Measurements from ENCODE around the gene GFOD1. TPM values are rescaled to one million over a fixed set of nuclear protein-coding genes. Genes with fewer than 3 reads are reported as not detected.

The GFOD1 gene
- total and polyA plus RNA-seq, 7 experiments from 2014 or later: 0.24 to 10.8 (median 1.4) TPM; not detected in 1

DNA sequence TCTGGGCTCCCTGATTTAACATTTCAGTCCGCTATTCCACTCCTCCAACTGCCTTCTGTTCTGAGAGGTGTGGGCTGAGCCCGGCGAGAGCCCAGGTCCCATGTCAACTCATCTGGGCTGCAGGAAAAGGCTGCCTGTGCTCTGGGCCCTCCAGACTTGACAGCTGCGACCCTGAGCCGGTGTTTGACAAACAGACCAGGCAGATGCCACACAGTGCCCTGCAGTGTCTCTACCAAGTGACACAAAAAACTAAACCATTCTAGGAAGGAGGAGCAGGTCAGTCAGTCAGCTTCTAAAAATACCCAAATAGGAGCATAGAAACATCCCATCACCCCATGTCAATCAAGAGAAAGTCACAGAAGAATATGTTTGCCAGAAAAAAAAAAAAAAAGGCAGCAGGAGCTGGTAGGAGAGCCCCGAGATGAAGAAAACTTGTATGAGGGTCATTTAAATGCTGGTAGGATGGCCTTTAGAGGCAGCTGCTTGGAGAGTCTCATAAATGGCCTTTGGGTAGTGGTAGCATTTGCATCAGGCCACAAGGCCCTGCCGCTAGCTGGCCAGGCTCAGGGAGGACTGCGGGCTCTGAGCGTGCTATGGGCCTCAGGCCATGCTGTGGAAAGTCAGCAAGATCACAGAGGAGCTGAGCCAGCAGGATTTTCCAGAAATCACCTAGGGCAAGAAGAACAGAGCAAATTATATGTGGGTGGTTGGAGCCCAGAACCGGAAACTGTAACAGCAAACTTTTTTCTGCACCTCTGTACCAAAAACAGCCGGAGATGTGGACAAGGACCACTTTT, 36.6 kb upstream of the GFOD1 start:
- CTCF ChIA-PET: no interaction called here
- POLR2A ChIA-PET: no interaction called here
- ATAC-seq (no peak), DNase-seq (no peak)
- Histone ChIP-seq H3K27ac (ENCODE audit: low read depth, low read length) (no peak overlapping the region), H3K9me3 (ENCODE audit: control insufficient read depth in 2 of 3, low read length in 3 of 3) (no peaks in the 10 kb centered on the region), H3K4me1 (ENCODE audit: control insufficient read depth in 2 of 2, insufficient read depth in 2 of 2, low read length in 2 of 2) (peaks cover 0 to 13% of the 10 kb centered on the region in 2 donors), H3K36me3 (ENCODE audit: control insufficient read depth in 2 of 3, insufficient read depth in 3 of 3, low read length in 3 of 3) (no peaks in the 10 kb centered on the region), H3K27me3 (ENCODE audit: control insufficient read depth in 2 of 2, insufficient read depth in 2 of 2, low read length in 2 of 2) (no peaks in the 10 kb centered on the region), H3K4me3 (ENCODE audit: low read length) (no peak overlapping the region)
- Mint-ChIP-seq H3K4me1 (peaks cover 9 to 27% (median 15%) of the 10 kb centered on the region in 7 donors), H3K36me3 (no peaks in the 10 kb centered on the region), H3K4me3 (peak overlapping the region in 1 of 10 donors; percentile 41), H3K27me3 (peaks cover 0 to 12% (median 0%) of the 10 kb centered on the region in 5 donors), H3K27ac (peak overlapping the region in 2 of 9 donors; percentile 43 to 45), H3K9me3 (no peaks in the 10 kb centered on the region)
- intact Hi-C loops (cut with micrococcal nuclease): no loop called here

DNA sequence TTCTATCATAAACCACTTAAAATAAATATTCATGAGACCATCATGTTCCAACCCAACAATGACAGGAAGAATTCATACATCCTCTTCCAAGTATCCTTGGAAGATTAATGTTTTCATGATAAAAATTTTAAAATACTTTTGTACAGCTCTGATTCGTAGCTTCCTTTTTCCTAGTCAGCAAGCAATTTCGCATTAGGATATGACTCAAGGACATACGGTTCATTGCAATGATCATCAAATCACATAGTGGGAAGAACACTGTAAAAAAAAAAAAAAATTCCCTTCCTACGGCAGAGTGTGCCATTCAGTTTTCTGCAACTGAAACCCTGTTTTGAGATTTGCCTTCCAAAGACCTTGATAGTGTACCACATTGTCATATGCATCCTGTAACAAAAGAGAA, 35.3 kb upstream of the GFOD1 start:
- H3K27me3 ChIP-seq (ENCODE audit: control insufficient read depth in 2 of 2, insufficient read depth in 2 of 2, low read length in 2 of 2): no peaks in the 10 kb centered on the region
- H3K4me3 Mint-ChIP-seq: no peak overlapping the region
- peaks cover 9 to 22% (median 12%) of the 10 kb centered on the region in 7 donors for H3K4me1 Mint-ChIP-seq
- H3K9me3 ChIP-seq (ENCODE audit: control insufficient read depth in 2 of 3, low read length in 3 of 3): no peaks in the 10 kb centered on the region
- H3K27ac Mint-ChIP-seq: no peak overlapping the region
- H3K27me3 Mint-ChIP-seq: peaks cover 0 to 15% (median 0%) of the 10 kb centered on the region in 5 donors
- H3K36me3 Mint-ChIP-seq: no peaks in the 10 kb centered on the region
- H3K36me3 ChIP-seq (ENCODE audit: control insufficient read depth in 2 of 3, insufficient read depth in 3 of 3, low read length in 3 of 3): no peaks in the 10 kb centered on the region
- H3K9me3 Mint-ChIP-seq: no peaks in the 10 kb centered on the region
- ATAC-seq: peak; percentile 30
- no peak for DNase-seq
- intact Hi-C loops (cut with micrococcal nuclease): no loop called here
- POLR2A ChIA-PET: interaction anchor here (0.5 to 0.7 kb wide), 3 partner anchors 137 to 328 kb away, joined by 3 to 4 read pairs (median 3); no protein-coding TSS in a partner anchor
- no peak overlapping the region for H3K4me3 ChIP-seq (ENCODE audit: low read length)
- no peak overlapping the region for H3K27ac ChIP-seq (ENCODE audit: low read depth, low read length)
- peaks cover 0 to 13% of the 10 kb centered on the region in 2 donors for H3K4me1 ChIP-seq (ENCODE audit: control insufficient read depth in 2 of 2, insufficient read depth in 2 of 2, low read length in 2 of 2)
- CTCF ChIA-PET: no interaction called here

DNA sequence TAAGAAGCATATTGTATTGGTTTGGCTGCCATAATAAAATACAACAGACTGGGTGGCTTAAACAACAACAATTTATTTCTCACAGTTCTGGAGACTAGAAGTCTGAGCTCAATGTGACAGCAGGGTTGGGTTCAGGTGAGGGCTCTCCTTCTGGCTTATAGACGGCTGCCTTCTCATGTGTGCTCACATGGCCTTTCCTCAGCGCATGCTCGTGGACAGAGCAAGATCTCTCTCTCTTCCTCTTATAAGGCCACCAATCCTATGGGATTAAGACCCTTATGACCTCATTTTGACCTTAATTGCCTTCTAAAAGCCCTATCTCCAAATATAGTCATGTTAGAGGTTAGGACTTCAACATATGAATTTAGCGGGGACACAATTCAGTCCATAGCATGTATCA, 32.4 kb upstream of the GFOD1 start:
- Mint-ChIP-seq H3K27ac (no peak overlapping the region), H3K9me3 (no peaks in the 10 kb centered on the region), H3K27me3 (peaks cover 0 to 24% (median 0%) of the 10 kb centered on the region in 5 donors), H3K4me1 (no peaks in the 10 kb centered on the region), H3K36me3 (no peaks in the 10 kb centered on the region), H3K4me3 (no peak overlapping the region)
- ATAC-seq: no peak
- intact Hi-C loops (cut with micrococcal nuclease): no loop called here
- no peak overlapping the region for H3K4me3 ChIP-seq (ENCODE audit: low read length)
- no peaks in the 10 kb centered on the region for H3K9me3 ChIP-seq (ENCODE audit: control insufficient read depth in 2 of 3, low read length in 3 of 3)
- POLR2A ChIA-PET: no interaction called here
- no peaks in the 10 kb centered on the region for H3K4me1 ChIP-seq (ENCODE audit: control insufficient read depth in 2 of 2, insufficient read depth in 2 of 2, low read length in 2 of 2)
- CTCF ChIA-PET: no interaction called here
- no peak overlapping the region for H3K27ac ChIP-seq (ENCODE audit: low read depth, low read length)
- H3K27me3 ChIP-seq (ENCODE audit: control insufficient read depth in 2 of 2, insufficient read depth in 2 of 2, low read length in 2 of 2): no peaks in the 10 kb centered on the region
- DNase-seq: no peak
- no peaks in the 10 kb centered on the region for H3K36me3 ChIP-seq (ENCODE audit: control insufficient read depth in 2 of 3, insufficient read depth in 3 of 3, low read length in 3 of 3)

DNA sequence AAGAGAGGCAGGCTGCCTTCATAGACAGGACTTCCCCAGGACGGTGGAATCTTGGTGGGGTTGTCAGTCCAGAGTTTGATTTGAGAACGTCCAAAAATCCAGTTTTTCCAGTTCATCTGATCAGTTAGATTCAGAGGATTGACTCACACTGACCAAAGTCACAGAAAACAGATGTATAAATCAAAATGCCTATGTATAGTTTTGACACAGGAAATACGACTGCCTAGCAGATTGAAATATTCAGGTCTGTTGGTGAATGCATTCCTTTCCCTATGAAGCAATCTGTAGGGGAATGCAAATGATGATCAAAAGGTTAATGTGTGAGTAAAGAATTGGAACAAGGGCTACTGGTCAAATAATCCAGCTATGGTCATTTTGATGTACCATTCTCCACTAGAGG, 29.7 kb upstream of the GFOD1 start:
- POLR2A ChIA-PET: no interaction called here
- no peaks in the 10 kb centered on the region for H3K4me1 Mint-ChIP-seq

DNA sequence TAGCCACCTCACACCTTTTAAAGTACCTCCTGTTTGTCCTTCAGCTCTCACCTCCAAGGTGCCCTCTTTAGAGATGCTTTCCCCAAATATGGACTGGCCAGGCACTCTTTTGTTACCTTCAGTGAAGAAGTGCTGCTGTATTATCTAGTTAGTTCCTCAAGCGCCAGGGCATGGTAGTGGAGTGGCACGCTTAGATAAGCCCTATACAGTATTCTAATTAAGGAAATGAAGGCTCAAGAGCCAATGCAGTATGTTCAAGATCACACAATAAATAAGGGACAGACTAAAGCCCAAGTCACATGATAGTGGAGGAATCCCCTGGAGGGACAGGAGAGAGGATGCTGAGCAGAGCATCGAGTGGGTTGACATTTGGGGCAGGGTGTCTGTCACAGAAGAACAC, 28.5 kb upstream of the GFOD1 start:
- Histone ChIP-seq H3K4me1 (ENCODE audit: control insufficient read depth in 2 of 2, insufficient read depth in 2 of 2, low read length in 2 of 2) (no peaks in the 10 kb centered on the region), H3K27me3 (ENCODE audit: control insufficient read depth in 2 of 2, insufficient read depth in 2 of 2, low read length in 2 of 2) (no peaks in the 10 kb centered on the region), H3K27ac (ENCODE audit: low read depth, low read length) (no peak overlapping the region), H3K9me3 (ENCODE audit: control insufficient read depth in 2 of 3, low read length in 3 of 3) (no peaks in the 10 kb centered on the region), H3K4me3 (ENCODE audit: low read length) (no peak overlapping the region), H3K36me3 (ENCODE audit: control insufficient read depth in 2 of 3, insufficient read depth in 3 of 3, low read length in 3 of 3) (no peaks in the 10 kb centered on the region)
- Mint-ChIP-seq H3K27ac (no peak overlapping the region), H3K36me3 (no peaks in the 10 kb centered on the region), H3K4me3 (no peak overlapping the region), H3K27me3 (peaks cover 0 to 24% (median 0%) of the 10 kb centered on the region in 5 donors), H3K4me1 (no peaks in the 10 kb centered on the region), H3K9me3 (peaks cover 0 to 3% (median 0%) of the 10 kb centered on the region in 11 donors)
- intact Hi-C loops (cut with micrococcal nuclease): no loop called here
- ChIA-PET CTCF (no interaction called here), POLR2A (no interaction called here)
- no peak for ATAC-seq
- DNase-seq: no peak

More for the DNA sequence above, 29.7 kb upstream of the GFOD1 start:
- Mint-ChIP-seq H3K9me3 (peaks cover 0 to 1% (median 0%) of the 10 kb centered on the region in 11 donors), H3K36me3 (no peaks in the 10 kb centered on the region), H3K27ac (no peak overlapping the region), H3K27me3 (peaks cover 0 to 27% (median 0%) of the 10 kb centered on the region in 5 donors), H3K4me3 (no peak overlapping the region)
- Histone ChIP-seq H3K4me3 (ENCODE audit: low read length) (no peak overlapping the region), H3K36me3 (ENCODE audit: control insufficient read depth in 2 of 3, insufficient read depth in 3 of 3, low read length in 3 of 3) (no peaks in the 10 kb centered on the region), H3K27me3 (ENCODE audit: control insufficient read depth in 2 of 2, insufficient read depth in 2 of 2, low read length in 2 of 2) (no peaks in the 10 kb centered on the region), H3K4me1 (ENCODE audit: control insufficient read depth in 2 of 2, insufficient read depth in 2 of 2, low read length in 2 of 2) (no peaks in the 10 kb centered on the region), H3K9me3 (ENCODE audit: control insufficient read depth in 2 of 3, low read length in 3 of 3) (no peaks in the 10 kb centered on the region), H3K27ac (ENCODE audit: low read depth, low read length) (no peak overlapping the region)
- no peak for ATAC-seq
- no peak for DNase-seq
- intact Hi-C loops (cut with micrococcal nuclease): no loop called here
- CTCF ChIA-PET: no interaction called here

DNA sequence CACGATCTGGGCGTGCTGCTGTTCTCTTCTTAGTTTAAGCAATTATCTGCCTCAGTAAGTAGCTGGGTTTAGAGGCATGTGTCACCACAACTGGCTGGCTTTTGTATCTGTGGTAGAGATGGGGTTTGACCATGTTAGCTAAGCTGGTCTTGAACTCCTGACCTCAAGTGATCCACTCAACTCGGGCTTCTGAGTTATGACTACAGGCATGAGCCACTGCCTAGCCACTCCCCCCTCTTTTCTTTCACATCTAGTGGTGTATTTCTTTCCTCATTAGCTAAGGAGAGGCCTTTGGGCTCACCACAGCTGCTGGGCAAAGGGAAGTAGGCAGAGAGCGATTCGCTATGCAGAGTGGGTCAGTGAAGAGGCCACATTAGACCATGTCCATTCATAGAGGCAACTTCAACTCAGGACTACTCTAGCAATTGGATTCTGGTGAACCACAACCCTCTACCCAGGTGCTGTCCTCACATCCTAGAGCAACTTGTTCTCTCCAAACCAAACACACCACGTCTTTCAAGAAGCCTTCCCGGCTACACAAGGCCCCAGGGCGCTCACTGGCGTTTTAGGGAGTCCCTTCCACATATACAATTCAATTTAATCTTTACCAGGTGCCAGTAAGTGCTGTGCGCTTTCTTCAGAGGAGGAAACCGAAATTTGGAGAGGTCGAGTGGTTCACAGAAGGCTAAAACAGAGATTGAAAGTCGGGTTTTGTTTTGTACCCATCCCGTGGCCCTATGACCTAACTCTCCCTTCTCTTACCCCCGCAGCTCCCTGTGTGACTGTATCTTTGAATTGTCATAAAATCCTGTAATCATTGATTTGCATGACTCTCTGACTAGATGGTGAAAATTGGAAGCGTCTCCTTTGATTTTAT, 26.5 kb upstream of the GFOD1 start:
- no peak for DNase-seq
- ATAC-seq: peak; percentile 22
- peaks cover 0 to 5% (median 0%) of the 10 kb centered on the region in 11 donors for H3K9me3 Mint-ChIP-seq
- ChIA-PET POLR2A (interaction anchor here (0.6 kb wide), 1 partner anchor 1227 kb away, joined by 5 read pairs; no protein-coding TSS in a partner anchor), CTCF (no interaction called here)
- peaks cover 0 to 24% (median 0%) of the 10 kb centered on the region in 5 donors for H3K27me3 Mint-ChIP-seq
- no peaks in the 10 kb centered on the region for H3K4me1 Mint-ChIP-seq
- H3K4me3 ChIP-seq (ENCODE audit: low read length): no peak overlapping the region
- H3K27me3 ChIP-seq (ENCODE audit: control insufficient read depth in 2 of 2, insufficient read depth in 2 of 2, low read length in 2 of 2): no peaks in the 10 kb centered on the region
- H3K36me3 Mint-ChIP-seq: no peaks in the 10 kb centered on the region
- H3K27ac ChIP-seq (ENCODE audit: low read depth, low read length): no peak overlapping the region
- intact Hi-C loops (cut with micrococcal nuclease): no loop called here
- H3K4me1 ChIP-seq (ENCODE audit: control insufficient read depth in 2 of 2, insufficient read depth in 2 of 2, low read length in 2 of 2): no peaks in the 10 kb centered on the region
- H3K9me3 ChIP-seq (ENCODE audit: control insufficient read depth in 2 of 3, low read length in 3 of 3): no peaks in the 10 kb centered on the region
- no peaks in the 10 kb centered on the region for H3K36me3 ChIP-seq (ENCODE audit: control insufficient read depth in 2 of 3, insufficient read depth in 3 of 3, low read length in 3 of 3)
- H3K27ac Mint-ChIP-seq: no peak overlapping the region
- no peak overlapping the region for H3K4me3 Mint-ChIP-seq
